Panc1 (cell line): ENCODE data around the gene KLHL2. TPM values are rescaled to one million over a fixed set of nuclear protein-coding genes. Genes with fewer than 3 reads are reported as not detected.

Experiments
- ATAC-seq: fragments of 200-7000 bp; cut with Tn5 transposase; 2 replicates; pipeline ENCODE4 v1.9.1; 2020; ENCODE audit warnings: mild to moderate bottlenecking, moderate library complexity
- BruUV-seq: library from RNA; stranded (reverse); fragments of 400-500 nt; replicated peaks from 2 replicates; lab custom pipeline; 2021; lab: Mats Ljungman, UMichigan
- CTCF ChIA-PET: fragments of 300-600 bp; sonication (Branson Sonifier 250); formaldehyde crosslinking; loops from one replicate; lab custom pipeline; 2022; ENCODE audit warnings: antibody characterized with exemption; lab: Charles Lee
- POLR2A ChIA-PET: fragments of 300-600 bp; sonication (Branson Sonifier 250); formaldehyde crosslinking; loops from one replicate; lab custom pipeline; 2022; ENCODE audit warnings: antibody characterized with exemption; lab: Charles Lee
- DNase-seq: peaks from one replicate; pipeline ENCODE4 v3.0.0-alpha.2; 2010; ENCODE audit warnings: low read depth, low spot score
- H3K27ac ChIP-seq: 2 replicates; pipeline ENCODE4 v1.5.1; 2011; ENCODE audit warnings: mild to moderate bottlenecking, low read length, inconsistent platforms
- H3K27me3 ChIP-seq: fragments of 200-500 bp; sonication (Bioruptor generic); 2 replicates; pipeline ENCODE4 v1.6.0; 2014; ENCODE audit warnings: low read length, inconsistent platforms; ENCODE audit not compliant: control insufficient read depth, insufficient read depth
- H3K36me3 ChIP-seq: fragments of 200-500 bp; sonication (Bioruptor generic); 2 replicates; pipeline ENCODE4 v1.5.1; 2014; ENCODE audit warnings: inconsistent platforms, mild to moderate bottlenecking, low read length, moderate library complexity; ENCODE audit not compliant: control insufficient read depth, insufficient read depth
- H3K4me1 ChIP-seq: 2 replicates; pipeline ENCODE4 v1.5.1; 2011; ENCODE audit warnings: inconsistent platforms, mild to moderate bottlenecking, low read length, moderate library complexity; ENCODE audit not compliant: control insufficient read depth, insufficient read depth
- H3K4me3 ChIP-seq, 2 experiments: 2 replicates each; pipeline ENCODE4 v1.5.1; 2011 to 2012; ENCODE audit warnings: low read depth in 2 of 2, low read length in 2 of 2, mild to moderate bottlenecking in 2 of 2, inconsistent platforms in 1 of 2, moderate library complexity in 1 of 2
- H3K9me3 ChIP-seq: fragments of 200-500 bp; sonication (Bioruptor generic); 2 replicates; pipeline ENCODE4 v1.5.1; 2014; ENCODE audit warnings: low read depth, mild to moderate bottlenecking, inconsistent platforms, low read length, moderate library complexity; ENCODE audit not compliant: control insufficient read depth, insufficient read depth
- CTCF ChIP-seq: fragments of 450-650 bp; IDR thresholded peaks from 2 replicates; pipeline ENCODE4 v1.5.1; 2017; ENCODE audit warnings: mild to moderate bottlenecking
- POLR2AphosphoS5 ChIP-seq: IDR thresholded peaks from 2 replicates; pipeline ENCODE4 v1.6.1; 2012; ENCODE audit warnings: mild to moderate bottlenecking, low read depth, low read length, moderate library complexity
- REST ChIP-seq, 2 experiments: IDR thresholded peaks; 2 replicates each; pipeline ENCODE4 v1.6.1; 2011 to 2012; ENCODE audit warnings: low read depth in 2 of 2, control low read depth in 1 of 2, low read length in 1 of 2, mild to moderate bottlenecking in 1 of 2, moderate library complexity in 1 of 2; ENCODE audit not compliant: insufficient read depth in 1 of 2
- SIN3A ChIP-seq: IDR thresholded peaks from 2 replicates; pipeline ENCODE4 v1.6.1; 2012; ENCODE audit warnings: low read depth, mild to moderate bottlenecking, low read length, moderate library complexity, borderline replicate concordance; ENCODE audit not compliant: insufficient read depth
- TCF7L2 ChIP-seq: IDR thresholded peaks from 2 replicates; pipeline ENCODE4 v1.6.1; 2011; ENCODE audit warnings: mild to moderate bottlenecking, low read depth, low read length, inconsistent platforms
- in situ Hi-C: cut with HindIII; loops from 2 replicates; pipeline ENCODE4 v1.10.0; 2016; ENCODE audit warnings: low sequenced_read_pairs, low pct_unique_long_range_greater_than_20kb
- intact Hi-C: fragments of 100-400 bp; cut with micrococcal nuclease; formaldehyde crosslinking; loops from one replicate; pipeline ENCODE4 v1.10.0; 2022; ENCODE audit not compliant: unreplicated experiment
- total RNA-seq: library from RNA; stranded (reverse); gene quantifications from one replicate; pipeline ENCODE4 v1.2.1, GENCODE V29; 2021; ENCODE audit not compliant: unreplicated experiment

KLHL2 gene
- total RNA-seq, 1 experiment from 2014 or later: 17.4 TPM

DNA sequence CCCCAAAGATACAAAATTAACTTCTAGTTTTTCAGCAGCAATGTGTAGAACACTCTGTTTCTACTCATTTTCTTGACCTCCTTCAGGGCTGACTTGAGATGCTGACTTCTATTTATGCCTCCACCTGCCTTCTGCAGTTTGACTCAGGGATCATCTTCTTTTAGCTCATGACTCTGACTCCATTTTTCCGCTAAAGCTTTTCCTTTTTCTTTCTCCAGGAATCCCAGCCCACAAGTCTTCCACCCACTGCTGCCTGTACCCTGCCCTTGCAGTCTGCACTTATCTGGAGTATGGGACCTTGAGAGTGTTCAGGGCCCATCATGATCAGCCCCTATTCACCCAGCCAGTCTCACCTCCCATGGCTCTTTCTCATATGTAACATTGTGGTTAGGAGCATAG, 14.9 kb upstream of the KLHL2 start:
- Histone ChIP-seq H3K9me3 (no peaks in the 10 kb centered on the region), H3K4me1 (no peaks in the 10 kb centered on the region), H3K27ac (no peak overlapping the region), H3K36me3 (no peaks in the 10 kb centered on the region), H3K27me3 (no peaks in the 10 kb centered on the region), H3K4me3 (no peak overlapping the region)
- no peak for DNase-seq
- CTCF ChIA-PET: no interaction called here
- no TSS peak for BruUV-seq
- ATAC-seq: no peak
- intact Hi-C loops: no loop called here
- POLR2A ChIA-PET: no interaction called here
- in situ Hi-C loops: no loop called here
- TF ChIP-seq SIN3A: no peak
- no peak for TF ChIP-seq CTCF

GRCh38 chr4:165192956-165193355, 14.4 kb upstream of the KLHL2 start:
- in situ Hi-C loops: no loop called here
- H3K27ac ChIP-seq: no peak overlapping the region
- H3K4me3 ChIP-seq: no peak overlapping the region
- no peak for DNase-seq
- BruUV-seq: no TSS peak
- POLR2A ChIA-PET: no interaction called here
- no peaks in the 10 kb centered on the region for H3K27me3 ChIP-seq
- no peaks in the 10 kb centered on the region for H3K9me3 ChIP-seq
- no peak for ATAC-seq
- CTCF ChIA-PET: no interaction called here
- no peaks in the 10 kb centered on the region for H3K36me3 ChIP-seq
- H3K4me1 ChIP-seq: no peaks in the 10 kb centered on the region
- intact Hi-C loops: no loop called here
- no peak for TF ChIP-seq POLR2AphosphoS5
- TF ChIP-seq CTCF: no peak
- TF ChIP-seq REST (IDR thresholded peaks at IDR 0.05; ENCODE audit: insufficient read depth in 1 of 2, low read depth in 2 of 2, low read length in 1 of 2): no peak
- TF ChIP-seq TCF7L2: no peak
- TF ChIP-seq SIN3A: no peak
